Testis (tissue), 2 donors: ENCODE measurements around the gene CPE.

Experiments
- CTCF ChIP-seq, 3 experiments: fragments of 450-650 bp in 2 of 3; fragments of 200-600 bp in 1 of 3; sonication (generic) in 1 of 3; IDR thresholded peaks; one replicate each; pipeline ENCODE4 v1.5.1; 2016 to 2019; ENCODE audit warnings: antibody characterized with exemption in 3 of 3, mild to moderate bottlenecking in 2 of 3, moderate library complexity in 1 of 3
- POLR2A ChIP-seq: fragments of 450-650 bp; IDR thresholded peaks from one replicate; pipeline ENCODE4 v1.6.1; 2017; ENCODE audit warnings: antibody characterized with exemption, mild to moderate bottlenecking, moderate library complexity

- no peak for TF ChIP-seq POLR2A
- no peak for TF ChIP-seq CTCF (IDR thresholded peaks at IDR 0.05)
These were observed 163.7 kb downstream of the CPE start for GRCh38 chr4:165542476-165542875.
